ENCODE data around the gene CBARP.
"Not testable (repeated sequence)": the region's sequence is repeated elsewhere in the genome, so short reads cannot be mapped to it uniquely, and the experiment has no call there.

Gene CBARP

DNA sequence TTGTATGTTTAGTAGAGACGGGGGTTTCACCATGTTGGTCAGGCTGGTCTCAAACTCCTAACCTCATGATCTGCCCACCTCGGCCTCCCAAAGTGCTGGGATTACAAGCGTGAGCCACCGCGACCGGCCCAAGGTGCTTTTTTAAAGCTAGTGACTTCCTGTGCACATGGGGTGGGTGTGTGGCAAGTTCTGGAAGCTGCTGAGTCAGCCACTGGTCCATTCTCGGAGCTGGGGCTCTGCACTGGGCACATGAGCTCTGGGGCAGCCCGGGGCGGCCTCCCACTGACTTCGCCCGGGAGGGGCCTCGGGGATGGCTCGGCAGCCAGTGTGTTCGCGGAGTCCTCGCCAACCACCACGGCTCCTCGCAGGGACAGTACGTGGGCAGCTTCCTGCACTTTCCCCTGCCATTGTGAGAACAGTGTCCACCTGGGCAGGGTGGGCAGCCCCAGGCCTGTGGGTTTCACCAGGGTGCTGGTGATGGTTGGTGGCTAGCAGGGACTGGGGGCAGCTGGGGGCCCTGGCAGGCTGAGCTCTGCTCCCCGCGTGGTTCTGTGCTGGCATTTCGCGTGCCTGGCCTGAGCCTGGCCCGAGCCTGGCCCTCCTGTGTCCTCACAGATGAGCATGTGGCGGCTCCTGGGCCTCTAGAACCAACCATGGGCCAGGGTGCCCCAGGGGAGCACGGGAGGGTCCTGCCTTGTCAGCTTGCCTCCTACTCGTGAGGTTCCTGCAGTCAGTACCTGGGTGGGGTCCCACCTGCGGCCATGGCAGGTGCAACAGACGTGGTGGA is 12.2 kb downstream of the CBARP start:
- no peak for DNase-seq

DNA sequence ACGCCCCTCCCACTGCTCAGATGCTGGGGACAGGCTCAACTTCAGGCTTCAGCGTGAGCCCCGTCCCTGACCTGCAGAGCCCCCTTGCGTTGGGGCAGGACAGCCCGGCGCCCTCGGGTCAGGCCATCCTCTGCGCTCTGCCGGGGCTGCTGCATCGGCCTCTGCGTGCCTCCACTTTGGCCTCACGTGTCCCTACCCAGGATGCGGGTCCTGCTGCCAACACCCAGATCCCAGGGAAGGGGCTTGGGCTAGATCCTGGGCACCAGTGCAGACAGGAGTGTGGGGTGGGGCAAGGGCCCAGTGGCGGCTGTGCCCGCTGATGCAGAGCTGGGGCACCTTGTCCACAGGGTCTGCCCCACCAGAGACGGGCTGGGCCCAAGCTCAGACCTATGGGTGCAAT is 13.0 kb downstream of the CBARP start:
- DNase-seq = no peak

DNA sequence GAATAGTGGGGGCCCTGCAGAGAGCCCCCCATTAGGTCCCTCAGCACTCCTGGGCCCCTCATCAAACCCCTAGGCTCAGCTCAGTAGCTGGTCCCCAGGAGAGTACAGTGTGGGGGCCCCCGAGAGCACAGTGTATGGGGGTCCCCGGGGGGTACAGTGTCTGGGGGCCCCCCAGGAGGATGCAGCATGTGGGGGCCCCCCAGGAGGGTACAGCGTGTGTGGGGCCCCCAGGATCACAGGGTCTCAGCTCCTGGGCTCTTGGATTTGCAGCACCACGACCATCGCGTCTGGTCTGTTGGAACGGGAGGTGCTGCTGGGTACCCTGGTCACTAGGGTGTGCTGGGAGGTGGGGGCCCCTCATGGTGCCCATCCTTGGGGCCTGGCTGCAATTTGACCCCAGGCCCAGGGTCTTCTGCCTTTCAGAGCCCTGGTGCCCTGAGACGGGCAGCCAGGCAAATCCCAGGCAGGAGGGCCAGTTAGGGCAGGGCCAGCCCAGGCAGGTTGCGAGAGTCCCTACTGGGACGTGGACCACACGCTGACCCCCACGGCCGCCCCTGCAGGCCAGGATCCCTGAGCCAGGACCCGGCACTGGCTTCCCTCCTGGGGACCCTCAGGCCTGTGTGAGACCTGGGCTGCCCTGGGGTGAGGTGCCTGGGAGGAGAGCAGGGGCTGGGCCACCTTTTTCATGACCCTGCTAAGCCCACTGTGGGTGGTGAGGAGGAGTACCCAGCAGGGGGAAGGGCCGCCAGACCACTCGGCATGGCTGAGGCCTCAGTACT is 13.6 kb downstream of the CBARP start:
- no peak for DNase-seq

DNA sequence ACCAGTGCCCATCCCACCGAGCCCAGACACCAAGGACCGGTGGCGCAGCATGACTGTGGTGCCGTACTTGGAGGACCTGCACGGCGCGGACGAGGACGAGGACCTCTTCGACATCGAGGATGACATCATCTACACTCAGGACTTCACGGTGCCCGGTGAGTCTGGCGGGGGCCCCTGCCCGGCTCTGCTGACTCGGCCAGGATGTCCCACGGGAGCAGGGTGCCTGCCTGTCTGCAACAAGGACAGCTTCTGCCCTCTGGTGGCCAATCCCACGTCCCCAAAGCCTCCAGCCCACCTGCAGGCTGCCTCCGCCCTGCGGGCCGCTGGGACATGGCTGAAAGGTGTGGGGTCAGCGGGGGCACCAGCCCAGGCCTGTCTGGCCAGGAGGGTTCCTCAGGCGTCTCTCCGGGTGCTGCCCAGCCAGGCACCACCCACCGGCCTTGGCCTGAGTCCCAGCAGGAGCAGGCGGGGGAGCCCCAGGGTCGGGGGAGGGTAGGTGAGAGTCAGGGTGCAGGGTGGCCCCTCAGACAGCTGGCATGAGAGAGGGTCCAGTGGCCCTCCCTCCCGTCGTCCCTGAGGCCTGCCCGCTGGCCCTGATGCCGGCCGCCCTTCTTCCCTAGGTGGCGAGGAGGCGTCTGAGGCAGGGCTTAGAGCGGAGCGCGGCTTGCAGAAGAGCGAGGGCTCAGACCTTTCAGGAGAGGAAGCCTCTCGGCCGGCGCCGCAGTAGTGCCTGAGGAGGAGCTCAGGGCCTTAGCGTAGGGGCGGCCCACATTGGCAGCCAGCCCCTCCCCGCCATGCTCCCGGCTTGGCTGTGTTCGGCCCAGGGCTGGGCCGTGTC is 14.6 kb downstream of the CBARP start:
- DNase-seq = peak; percentile 96

DNA sequence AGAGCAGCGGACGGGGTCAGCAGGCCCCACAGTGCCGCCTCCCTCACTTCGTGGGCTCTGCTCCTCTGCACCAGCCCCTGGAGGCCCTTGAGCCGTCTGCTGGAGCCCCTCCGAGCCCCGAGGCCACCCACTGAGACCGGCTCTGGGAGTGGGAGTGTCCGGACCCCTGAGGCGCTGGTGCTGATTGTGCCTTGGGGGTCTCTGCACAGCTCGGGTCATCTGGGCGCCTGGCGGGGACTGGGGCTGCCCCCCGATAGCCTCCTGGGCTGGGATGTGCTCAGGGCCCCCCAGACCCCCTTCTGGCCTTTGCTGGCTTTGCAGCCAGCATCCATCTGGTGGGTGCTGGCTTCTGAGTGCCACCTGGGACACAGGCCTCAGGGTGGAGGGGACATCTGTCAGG is 15.4 kb downstream of the CBARP start:
- no peak for DNase-seq

DNA sequence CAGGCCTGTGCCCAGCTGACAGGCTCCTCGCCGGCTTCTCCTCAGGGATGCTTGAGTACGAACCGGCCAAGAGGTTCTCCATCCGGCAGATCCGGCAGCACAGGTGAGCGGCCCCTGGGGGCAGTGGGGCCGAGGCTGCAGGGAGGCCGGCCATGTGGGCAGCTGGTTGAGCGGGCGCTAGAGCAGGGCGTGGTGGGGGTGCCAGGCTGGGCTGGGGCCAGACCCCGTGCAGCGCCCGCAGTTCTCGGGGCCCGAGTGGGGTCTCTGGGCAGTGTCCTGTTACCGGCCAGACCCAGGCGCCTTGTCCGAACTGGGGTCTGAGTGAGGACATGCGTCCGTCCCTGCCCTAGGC is 15.9 kb downstream of the CBARP start:
- no peak for DNase-seq

DNA sequence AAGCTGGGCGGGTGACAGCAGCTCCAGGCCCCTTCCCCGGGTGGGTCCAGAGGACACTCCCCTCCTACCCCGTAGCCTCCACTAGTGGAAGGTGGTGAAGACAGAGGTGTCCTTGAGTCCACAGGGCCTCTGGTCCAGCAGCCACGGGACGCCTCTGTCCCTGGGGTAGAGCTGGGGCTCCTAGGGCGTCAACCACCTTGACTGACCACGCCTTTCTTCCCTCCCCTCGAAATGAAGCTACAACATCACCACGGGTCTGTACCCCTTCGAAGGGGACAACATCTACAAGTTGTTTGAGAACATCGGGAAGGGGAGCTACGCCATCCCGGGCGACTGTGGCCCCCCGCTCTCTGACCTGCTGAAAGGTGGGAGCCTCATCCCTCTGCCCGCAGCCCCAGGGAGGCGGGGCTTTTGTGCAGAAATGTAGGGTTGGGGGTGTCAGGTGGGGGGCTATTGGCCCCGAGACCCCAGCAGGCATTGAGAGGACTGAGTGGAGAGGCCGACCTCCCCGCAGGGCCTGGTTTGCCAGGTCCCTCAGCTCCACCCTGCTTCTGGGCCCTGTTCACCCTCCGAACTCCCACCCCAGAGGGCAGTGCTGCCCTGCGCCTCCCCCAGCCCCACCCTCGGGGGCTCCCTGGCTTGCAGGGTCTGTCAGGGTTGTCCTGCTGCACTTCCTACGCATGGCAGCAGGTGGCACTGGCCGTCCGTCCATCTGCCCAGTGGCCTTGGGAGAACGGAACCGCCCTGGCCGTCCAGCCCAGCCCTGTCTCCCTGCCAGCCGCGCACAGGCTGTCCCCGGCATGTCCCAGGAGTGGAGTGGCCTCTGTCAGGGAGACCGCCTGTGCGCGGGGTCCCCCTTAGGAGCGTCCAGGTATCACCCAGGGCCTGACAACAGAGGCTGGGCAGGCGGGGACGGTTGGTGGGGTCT is 16.6 kb downstream of the CBARP start:
- DNase-seq = no peak

DNA sequence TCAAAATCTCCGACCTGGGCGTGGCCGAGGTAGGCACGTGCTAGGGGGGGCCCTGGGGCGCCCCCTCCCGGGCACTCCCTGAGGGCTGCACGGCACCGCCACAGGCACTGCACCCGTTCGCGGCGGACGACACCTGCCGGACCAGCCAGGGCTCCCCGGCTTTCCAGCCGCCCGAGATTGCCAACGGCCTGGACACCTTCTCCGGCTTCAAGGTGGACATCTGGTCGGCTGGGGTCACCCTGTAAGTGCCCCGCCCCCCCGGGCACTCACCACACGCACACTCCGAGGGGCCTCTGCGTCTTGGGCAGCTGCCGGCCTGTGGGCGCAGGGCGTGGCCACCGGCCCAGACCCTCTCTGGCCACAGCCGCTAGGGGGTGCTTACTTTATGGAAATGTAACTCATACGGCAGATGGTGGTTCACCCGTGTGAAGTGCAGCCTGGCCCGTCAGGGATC is 17.3 kb downstream of the CBARP start:
- DNase-seq = no peak

DNA sequence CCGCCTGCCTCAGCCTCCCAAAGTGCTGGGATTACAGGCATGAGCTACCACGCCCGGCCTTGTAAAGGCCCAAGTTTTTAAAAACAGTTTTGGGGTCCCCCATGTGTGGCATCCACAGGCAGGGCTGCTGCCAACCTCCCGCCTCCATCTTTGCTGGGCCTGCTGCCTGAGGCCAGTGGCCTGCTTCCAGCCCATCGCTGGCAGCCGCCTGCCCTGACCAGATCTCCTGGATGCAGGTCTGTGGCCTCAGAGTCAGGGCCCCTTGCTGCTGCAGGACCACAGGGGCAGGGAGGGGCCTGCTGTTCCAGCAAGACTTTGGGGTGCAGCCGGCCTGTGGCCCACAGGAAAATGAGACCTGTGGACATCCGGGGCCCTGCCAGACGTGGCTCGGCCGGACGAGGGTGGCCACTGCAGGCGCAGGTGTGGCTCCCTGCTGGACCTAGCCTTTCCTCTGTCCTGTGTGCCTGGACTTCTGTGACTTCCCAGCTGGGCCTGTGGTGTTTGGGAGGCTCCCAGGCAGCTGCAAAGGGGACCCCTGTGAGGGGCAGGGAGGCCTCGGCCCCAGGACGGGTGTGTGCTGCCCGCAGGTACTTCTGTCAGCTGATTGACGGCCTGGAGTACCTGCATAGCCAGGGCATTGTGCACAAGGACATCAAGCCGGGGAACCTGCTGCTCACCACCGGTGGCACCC is 17.9 kb downstream of the CBARP start:
- no peak for DNase-seq

DNA sequence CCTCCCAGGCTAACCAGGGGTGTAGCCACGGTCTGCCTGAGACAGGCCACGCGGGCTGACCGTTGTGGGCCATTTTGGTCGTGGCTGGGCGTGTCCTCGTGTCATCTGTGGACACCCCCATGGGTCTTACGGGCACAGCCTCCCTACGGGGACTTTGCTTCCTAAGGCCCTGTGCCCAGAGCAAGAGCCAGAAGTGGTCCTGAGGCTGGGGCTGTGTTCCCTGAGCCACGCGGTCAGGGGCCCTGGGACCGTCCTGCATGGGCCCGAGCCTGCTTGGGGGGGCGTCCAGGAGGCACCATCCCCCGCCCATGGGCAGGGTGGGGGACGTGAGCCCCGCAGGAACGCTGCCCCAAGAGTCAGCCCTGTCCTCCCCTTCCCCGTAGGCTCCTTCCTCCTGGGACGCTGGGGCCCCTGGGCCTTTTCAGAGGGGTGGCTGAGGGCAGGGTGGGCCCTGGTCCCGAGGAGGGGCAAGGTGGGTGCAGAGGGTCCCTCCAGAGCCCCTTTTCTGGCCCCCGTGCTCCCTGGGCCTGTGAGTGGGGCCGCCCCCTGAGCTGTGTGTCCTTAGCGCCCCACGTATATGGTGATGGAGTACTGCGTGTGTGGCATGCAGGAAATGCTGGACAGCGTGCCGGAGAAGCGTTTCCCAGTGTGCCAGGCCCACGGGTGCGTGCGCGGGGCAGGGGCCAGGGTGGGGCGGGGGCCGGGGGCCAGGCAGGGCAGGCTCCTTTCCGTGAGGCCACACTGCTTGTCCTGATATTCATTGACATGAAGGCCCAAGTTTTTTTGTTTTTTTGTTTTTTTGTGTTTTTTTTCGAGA is 18.8 kb downstream of the CBARP start:
- no peak for DNase-seq

DNA sequence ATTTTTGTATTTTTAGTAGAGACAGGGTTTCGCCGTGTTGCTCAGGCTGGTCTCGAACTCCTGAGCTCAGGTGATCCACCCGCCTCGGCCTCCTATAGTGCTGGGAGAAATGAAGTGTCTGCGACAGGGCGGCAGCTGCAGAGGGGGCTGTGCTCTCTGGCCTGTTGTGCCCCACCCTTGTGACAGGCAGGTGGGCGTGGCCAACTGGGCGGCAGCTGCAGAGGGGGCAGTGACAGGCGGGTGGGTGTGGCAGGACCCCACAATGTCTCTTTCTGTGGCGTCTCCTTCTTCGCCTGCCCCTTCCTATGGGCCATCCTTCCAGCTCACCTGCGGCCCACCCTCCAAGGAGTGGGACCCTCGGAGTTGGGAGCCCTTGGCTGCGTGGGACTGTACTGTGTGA is 20.4 kb downstream of the CBARP start:
- no peak for DNase-seq

DNA sequence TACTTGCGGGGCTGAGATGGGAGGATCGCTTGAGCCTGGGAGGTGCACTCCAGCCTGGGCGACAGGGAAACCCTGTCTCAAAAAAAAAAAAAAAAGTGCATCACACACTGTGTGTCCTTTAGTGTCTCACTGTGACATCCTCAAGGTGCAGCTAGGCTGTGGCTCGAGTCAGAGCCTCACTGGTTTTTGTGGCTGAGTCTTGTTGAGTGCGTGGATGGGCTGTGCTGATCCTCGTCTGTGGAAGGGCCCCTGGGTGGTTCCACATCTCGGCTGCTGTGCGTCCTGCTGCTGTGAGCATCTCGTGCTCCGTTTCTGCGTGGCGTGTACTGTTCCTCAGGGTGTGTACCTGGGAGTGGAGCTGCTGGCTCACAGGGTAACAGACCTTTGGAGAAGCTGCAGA is 21.0 kb downstream of the CBARP start:
- no peak for DNase-seq

DNA sequence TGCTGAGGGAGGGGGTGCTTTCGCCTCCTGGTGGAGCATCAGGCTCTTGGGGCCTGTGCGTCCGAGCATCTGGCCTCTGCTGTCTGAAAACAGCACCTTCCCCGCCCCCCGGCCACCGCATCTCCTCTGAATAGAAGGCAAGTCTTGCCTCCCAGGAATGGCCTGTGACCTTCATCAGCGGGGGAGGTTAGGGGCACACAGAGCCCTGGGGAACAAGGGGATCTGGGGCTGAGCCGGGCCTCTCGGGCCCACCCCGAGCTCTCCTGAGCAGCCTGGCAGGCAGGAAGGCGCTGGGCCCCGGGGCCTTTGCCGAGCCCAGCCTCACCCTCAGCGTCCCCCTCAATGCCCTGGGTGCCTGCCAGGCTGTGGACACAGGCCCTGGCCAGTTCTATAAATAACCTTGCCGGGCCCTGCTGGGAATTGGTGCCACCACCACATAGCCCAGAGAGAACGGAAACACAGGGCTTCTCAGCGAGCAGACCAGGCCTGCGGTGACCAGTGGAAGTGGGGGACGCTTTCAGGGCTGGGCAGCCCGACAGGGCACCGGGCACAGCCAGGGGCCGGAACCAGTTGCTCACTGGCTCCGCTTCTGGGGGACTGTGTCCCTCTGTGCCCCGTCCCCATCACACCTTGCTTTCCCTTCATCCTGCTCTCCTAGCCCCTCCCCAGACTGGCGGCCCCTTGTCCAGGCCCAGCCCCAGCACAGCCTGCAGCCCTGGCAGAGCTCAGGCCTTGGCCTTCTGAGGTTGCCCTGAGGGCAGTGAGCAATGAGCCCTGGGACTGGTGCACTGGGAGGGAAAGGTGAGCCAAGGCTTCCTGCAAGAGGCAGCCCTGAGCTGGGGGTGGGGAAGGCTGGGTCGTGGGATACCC is 22.7 kb downstream of the CBARP start:
- DNase-seq = no peak

DNA sequence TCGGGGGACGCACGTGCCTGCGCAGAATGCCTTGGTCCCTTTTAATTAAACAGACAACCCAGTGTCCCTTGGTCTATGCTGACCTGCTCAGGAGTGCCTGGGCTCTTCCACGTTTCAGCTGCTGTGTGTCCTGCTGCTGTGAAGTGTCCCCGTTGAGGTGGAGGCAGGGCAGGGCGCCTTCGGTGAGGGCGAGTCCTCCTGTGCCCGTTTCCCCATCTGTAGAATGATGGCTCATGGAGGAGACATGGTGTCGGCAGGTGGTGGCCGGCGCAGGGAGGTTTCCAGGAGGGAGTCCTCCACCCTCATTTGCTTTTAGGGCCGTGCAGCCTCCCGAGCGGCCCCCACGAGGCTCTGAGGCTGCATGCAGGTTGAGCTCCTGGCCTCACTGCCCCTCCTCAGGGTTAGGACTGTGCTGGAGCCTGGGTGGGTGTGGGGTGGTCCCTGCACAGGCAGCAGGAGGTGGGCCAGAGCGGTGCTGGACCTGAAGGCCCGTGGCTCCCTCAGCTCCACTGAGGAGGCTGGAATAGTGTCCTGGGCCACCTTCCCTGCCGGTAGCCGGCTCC is 23.4 kb downstream of the CBARP start:
- DNase-seq = no peak

DNA sequence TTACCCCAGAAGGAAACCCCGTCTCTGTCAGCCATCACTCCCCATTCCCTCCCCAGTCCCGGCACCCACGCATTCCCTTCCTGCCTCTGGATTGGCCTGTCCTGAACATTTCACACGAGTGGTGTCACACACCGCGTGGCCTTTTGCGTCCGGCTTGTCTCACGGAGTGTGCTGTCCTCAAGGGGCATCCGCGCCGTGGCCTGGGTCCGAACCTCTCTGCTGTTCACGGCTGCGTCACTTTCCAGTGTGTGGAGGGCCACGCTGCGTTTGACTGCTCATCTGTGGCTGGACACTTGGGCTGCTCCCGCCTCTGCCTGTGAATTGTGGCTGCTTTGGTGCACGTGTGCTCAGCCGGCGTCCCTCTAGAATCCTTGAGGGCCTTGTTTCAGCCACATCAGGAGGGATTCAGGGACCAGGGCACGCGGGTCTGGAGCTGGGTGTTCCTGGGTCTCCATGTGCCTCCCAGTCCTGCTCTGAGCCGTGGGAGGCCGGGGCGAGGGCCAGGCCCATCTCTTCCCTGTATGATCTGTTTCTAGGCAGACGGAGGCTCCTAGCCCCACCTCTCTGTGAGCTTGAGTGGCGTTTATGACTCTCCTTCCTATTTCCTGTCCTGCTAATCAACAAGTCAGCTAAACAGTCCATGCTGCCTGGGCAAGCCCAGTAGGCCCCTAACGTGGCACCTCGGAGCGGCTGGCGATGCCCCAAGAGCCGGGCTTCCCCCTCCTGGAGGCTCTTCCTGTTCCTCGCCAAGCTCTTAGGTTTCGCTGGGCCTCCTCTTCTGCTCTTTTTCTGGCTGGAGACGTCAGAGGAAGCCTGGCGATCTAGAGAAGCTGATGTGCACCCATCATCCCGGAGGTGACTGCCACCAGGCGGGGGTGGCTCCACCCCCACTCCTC is 24.2 kb downstream of the CBARP start:
- DNase-seq = no peak

DNA sequence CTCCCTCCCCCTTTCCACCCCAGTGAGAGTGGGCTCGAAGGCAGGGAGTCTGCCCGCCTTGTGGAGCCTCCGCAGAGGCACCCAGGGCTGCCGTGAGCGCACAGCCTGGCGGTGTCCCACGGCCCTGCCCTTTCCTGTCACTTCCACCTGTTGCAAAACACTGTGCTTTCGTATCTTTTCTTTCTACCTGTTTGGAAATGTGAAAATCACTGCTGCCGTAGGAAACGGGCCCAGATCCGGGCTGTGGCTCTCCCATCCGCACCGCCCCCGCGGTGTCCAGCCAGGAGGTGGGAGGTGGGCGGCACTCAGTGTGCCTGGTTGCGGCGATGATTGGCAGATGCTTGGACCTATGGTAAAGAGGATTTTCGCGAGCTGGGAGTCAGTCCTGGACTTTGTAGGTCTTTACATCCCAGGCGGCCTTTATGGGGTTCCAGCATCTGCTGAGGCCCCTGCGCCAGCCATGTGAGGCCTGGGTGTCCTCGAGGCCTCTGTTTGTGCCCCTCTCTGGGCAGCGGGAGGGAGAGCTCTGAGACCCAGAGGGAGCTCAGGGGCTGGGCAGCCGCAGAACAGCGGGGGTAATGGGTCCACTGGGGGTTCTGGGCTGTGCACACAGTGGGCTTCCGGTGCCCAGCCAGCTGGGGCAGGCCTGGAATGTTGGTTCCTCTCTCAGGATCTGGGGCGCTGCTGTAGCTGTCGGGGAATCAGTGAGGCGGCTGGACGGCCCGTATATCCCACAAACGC is 26.1 kb downstream of the CBARP start:
- DNase-seq = no peak

DNA sequence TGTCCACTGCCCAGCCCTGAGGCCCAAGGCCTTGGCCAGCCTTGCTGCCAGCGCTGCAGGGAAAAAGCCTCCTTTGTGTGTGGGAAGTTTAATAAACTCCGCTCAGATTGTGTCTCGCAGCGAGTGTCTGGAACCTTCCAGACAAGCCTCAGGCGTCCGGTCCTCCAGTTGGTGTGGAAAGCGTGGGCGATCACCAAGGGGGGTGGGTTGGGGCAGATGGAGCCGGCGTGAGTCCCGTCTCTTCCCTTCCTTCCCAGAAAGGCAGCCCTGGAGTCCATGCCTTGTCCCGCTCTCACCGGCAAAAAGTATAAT is 27.6 kb downstream of the CBARP start:
- DNase-seq = no peak

DNA sequence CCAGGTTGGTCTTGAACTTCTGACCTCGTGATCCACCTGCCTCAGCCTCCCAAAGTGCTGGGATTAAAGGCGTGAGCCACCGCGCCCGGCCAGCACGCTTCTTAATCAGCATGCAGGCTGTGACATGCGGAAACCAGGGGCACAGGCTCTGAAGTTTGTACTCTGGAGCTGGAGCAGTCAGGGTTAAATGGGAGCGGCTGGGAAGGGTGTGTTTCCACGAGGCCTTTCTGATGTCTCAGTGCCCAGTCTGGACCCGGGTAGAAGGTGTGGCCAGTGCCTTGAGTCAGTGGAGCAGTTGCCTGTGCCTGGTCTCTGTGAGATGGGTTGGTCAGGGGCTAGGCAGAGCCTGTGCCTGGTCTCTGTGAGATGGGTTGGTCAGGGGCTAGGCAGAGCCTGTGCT is 29.0 kb downstream of the CBARP start:
- DNase-seq = not testable (repeated sequence)
